Vagina (tissue), 2 donors: ENCODE measurements around the gene ANKEF1.

ENCODE experiments used
- CTCF ChIP-seq, 3 experiments: fragments of 450-650 bp in 2 of 3; fragments of 200-600 bp in 1 of 3; sonication (generic) in 1 of 3; IDR thresholded peaks; one replicate each; pipeline ENCODE4 v1.5.1; 2017 to 2019; ENCODE audit warnings: antibody characterized with exemption in 3 of 3, mild to moderate bottlenecking in 2 of 3, moderate library complexity in 2 of 3
- POLR2A ChIP-seq, 2 donors: fragments of 450-650 bp; IDR thresholded peaks; one replicate each; pipeline ENCODE4 v1.6.1; 2017; ENCODE audit warnings: antibody characterized with exemption in 2 of 2, mild to moderate bottlenecking in 2 of 2, moderate library complexity in 2 of 2
- POLR2AphosphoS5 ChIP-seq, 2 donors: sonication (generic); formaldehyde crosslinking; IDR thresholded peaks; one replicate each; pipeline ENCODE4 v1.9.0; 2017; ENCODE audit warnings: antibody characterized with exemption in 2 of 2, mild to moderate bottlenecking in 2 of 2, low read depth in 1 of 2; ENCODE audit not compliant: insufficient read depth in 1 of 2

- TF ChIP-seq CTCF (IDR thresholded peaks at IDR 0.05) (no peak), POLR2A (IDR thresholded peaks at IDR 0.05) (no peak), POLR2AphosphoS5 (IDR thresholded peaks at IDR 0.05; ENCODE audit: insufficient read depth in 1 of 2, low read depth in 1 of 2) (no peak)
Observed at GRCh38 chr20:10060226-10060625, 25.4 kb downstream of the ANKEF1 start.
